PFSK-1 (cell line): Measurements from ENCODE around the gene REPS2.

ENCODE experiments used
- POLR2AphosphoS5 ChIP-seq: IDR thresholded peaks from 2 replicates; pipeline ENCODE4 v1.6.1; 2012; ENCODE audit warnings: low read depth, mild to moderate bottlenecking, control low read depth, low read length, moderate library complexity
- TAF1 ChIP-seq: IDR thresholded peaks from 2 replicates; pipeline ENCODE4 v1.6.1; 2012; ENCODE audit warnings: low read length, control low read depth, borderline replicate concordance; ENCODE audit not compliant: insufficient read depth

GRCh38 chrX:17081511-17081910 lies 135.1 kb downstream of the REPS2 start:
- no peak for TF ChIP-seq TAF1
- no peak for TF ChIP-seq POLR2AphosphoS5
